GM12892 (cell line): Measurements from ENCODE around the gene HK2.
"Not testable (repeated sequence)": the region's sequence is repeated elsewhere in the genome, so short reads cannot be mapped to it uniquely, and the experiment has no call there.

Source experiments
- DNase-seq: peaks from one replicate; pipeline ENCODE4 v3.0.0; 2011; ENCODE audit not compliant: insufficient read length
- FAIRE-seq: peaks from 2 replicates; lab custom pipeline; 2011; peaks lifted over from hg19 to GRCh38; lab: Jason Lieb, UNC
- POLR2A ChIP-seq: IDR thresholded peaks from 2 replicates; pipeline ENCODE4 v1.6.1; 2011; ENCODE audit warnings: low read depth, low read length, control low read depth
- POLR2AphosphoS5 ChIP-seq: IDR thresholded peaks from 2 replicates; pipeline ENCODE4 v1.6.1; 2011; ENCODE audit warnings: low read depth, low read length, control low read depth
- TAF1 ChIP-seq: IDR thresholded peaks from 2 replicates; pipeline ENCODE4 v1.6.1; 2011; ENCODE audit warnings: low read depth, mild to moderate bottlenecking, control low read depth, low read length, borderline replicate concordance

HK2 gene

DNA sequence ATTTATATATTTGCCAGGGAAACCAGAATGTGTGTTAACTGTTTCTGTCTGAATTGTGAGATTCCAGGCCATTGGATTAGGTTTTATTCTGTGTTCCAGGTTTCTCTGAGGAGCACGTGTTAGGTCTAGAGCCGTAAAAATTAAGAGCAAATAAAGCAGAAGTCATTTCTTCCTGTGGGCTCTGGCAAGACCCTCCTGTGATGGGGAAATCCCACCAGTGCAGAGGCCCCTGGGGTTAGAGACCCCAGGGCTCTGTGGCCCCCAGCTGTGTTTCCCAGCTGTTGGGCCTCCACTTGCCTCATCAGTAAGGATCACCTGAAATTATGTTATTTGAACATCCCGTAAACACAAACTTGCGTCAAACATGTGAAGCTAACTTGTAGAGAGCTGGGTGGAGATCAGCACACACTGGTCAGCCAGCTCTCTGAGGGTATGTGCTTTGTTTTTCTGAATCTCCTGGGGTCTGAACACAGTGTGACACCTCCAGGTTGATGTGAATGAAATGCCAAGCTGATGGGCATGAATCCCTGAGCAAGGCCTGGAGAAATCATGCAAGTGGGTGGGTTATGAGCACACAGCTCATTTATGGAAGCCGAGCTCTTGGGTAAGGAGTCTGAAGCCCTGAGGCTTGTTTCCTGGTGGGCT is 50.3 kb downstream of the HK2 start:
- TF ChIP-seq POLR2AphosphoS5 = no peak
- DNase-seq = no peak
- FAIRE-seq = no peak

DNA sequence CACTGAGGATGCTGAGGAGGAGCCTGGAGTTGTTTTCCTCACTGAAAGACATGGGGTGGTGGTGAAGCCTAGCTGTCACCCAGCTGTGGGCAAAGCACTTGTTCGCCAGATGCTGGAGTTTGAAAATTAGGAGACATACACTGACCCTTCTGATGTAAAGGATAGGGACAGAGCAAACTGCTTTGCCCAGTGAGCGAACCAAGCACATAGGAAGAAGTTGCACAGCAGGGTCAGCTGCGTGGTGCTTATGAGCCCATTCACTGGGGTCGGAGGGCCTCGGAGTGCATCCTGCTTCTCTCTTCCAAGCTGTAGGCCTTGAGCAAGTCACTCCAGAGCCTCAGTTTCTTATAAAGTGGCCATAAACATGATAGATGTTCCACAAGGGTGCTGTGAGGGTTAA is 50.9 kb downstream of the HK2 start:
- FAIRE-seq (no peak), DNase-seq (no peak)
- TF ChIP-seq POLR2AphosphoS5 (no peak), POLR2A (no peak), TAF1 (no peak)

DNA sequence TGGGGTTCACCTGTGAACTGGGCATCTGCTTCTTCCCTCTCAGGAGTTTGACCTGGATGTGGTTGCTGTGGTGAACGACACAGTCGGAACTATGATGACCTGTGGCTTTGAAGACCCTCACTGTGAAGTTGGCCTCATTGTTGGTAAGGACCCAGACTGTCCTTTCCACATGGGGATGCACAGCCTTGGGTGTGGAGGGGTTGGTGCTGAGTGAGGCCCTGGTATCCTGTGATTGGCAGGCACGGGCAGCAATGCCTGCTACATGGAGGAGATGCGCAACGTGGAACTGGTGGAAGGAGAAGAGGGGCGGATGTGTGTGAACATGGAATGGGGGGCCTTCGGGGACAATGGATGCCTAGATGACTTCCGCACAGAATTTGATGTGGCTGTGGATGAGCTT is 52.3 kb downstream of the HK2 start:
- no peak for DNase-seq

DNA sequence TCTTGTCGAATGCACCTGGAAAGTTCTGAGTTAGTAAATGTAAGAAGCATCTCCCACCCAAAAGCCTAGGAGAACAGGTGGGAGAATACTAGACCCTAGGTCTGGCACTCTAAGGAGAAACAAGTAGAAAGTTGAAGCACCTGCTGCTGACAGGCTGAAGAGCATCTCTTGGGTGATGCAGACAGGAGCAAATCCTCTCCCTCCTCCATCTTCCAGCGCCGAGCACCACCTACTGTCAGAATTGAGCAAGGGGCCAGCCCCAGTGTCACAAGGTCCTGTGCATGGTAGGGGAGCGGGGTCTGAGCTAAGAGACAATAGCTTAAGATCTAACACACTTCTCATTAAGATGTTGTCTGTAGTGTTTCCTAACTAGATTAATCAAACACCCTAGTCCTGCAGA is 52.9 kb downstream of the HK2 start:
- FAIRE-seq = no peak
- TF ChIP-seq TAF1 (no peak), POLR2AphosphoS5 (no peak), POLR2A (no peak)
- no peak for DNase-seq

More for the DNA sequence above, 52.3 kb downstream of the HK2 start:
- no peak for FAIRE-seq
- TF ChIP-seq TAF1 = no peak
- TF ChIP-seq POLR2A = no peak
- TF ChIP-seq POLR2AphosphoS5 = no peak

GRCh38 chr2:74887445-74887951 is 53.6 kb downstream of the HK2 start:
- DNase-seq (no peak), FAIRE-seq (no peak)
- TF ChIP-seq POLR2A = no peak
- no peak for TF ChIP-seq POLR2AphosphoS5
- no peak for TF ChIP-seq TAF1

DNA sequence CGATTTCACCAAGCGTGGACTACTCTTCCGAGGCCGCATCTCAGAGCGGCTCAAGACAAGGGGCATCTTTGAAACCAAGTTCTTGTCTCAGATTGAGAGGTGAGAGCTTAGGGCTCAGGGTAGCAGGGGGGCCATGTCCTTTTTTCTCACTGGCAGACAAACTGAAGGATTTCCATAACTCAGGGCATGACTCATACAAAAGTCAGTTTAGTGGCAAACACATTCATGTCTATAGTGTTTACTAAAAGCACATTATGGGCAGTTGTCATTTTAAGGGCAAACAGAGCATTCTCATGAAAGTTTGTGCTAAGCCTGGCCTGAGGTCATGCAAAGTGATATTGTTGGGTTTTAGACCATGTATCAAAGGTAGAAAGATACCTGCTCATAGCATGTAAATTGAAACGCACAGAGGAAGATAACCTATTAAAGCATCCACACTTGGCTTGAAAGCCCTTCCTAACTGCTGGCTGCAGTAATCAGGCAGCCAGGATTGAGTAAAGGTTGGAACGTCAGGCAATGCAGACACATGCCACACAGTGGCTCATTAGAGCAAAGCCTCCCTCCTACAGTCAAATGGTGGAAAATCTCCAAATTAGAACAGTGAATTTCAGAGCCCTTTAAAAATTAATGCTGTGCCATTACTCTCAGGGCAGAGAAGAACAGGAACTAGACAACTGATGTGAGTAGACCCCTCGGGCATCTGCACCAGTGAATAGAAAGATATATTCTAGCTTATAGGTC is 54.2 kb downstream of the HK2 start:
- FAIRE-seq (no peak), DNase-seq (no peak)
- TF ChIP-seq TAF1 (no peak), POLR2A (no peak), POLR2AphosphoS5 (no peak)

DNA sequence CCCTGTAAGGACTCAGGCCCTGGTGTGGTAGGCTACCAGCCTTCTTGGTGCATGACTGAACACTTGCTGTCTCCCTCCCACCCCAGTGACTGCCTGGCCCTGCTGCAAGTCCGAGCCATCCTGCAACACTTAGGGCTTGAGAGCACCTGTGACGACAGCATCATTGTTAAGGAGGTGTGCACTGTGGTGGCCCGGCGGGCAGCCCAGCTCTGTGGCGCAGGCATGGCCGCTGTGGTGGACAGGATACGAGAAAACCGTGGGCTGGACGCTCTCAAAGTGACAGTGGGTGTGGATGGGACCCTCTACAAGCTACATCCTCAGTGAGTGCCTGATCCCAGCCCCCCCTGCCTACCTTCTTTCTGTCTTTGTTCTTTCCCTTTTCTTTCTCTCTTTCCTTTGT is 55.2 kb downstream of the HK2 start:
- no peak for FAIRE-seq
- no peak for DNase-seq
- no peak for TF ChIP-seq POLR2A
- TF ChIP-seq POLR2AphosphoS5 = no peak
- TF ChIP-seq TAF1 = no peak

- DNase-seq (no peak), FAIRE-seq (no peak)
- TF ChIP-seq TAF1 = no peak
- TF ChIP-seq POLR2A = no peak
- TF ChIP-seq POLR2AphosphoS5 = no peak
Measured at GRCh38 chr2:74890711-74891110, 56.8 kb downstream of the HK2 start.

- TF ChIP-seq TAF1 (no peak), POLR2A (no peak)
- no peak for DNase-seq
- no peak for FAIRE-seq
Measured at GRCh38 chr2:74891136-74891764, 57.3 kb downstream of the HK2 start.

GRCh38 chr2:74891816-74892215 is 57.9 kb downstream of the HK2 start:
- not testable (repeated sequence) for FAIRE-seq, DNase-seq

DNA sequence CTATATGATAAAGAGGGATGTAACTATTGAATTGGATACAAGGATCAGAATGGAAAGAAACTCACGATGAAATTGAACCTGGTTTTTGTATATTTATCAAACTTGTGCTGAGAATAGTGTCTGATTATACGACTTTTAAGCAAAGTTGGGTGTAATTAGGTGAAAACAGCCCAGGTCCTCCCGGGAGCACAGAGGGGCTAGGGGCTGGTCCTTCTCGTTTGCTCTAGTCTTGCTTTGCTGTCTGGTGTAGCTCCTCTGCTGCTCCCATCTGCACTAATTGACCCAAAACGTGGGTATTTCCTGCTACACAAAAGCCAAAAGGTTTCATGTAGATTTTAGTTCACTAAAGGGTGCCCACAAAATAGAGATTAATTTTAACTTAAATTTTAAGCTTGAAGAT is 58.7 kb downstream of the HK2 start:
- no peak for DNase-seq
- no peak for FAIRE-seq
- TF ChIP-seq POLR2A (no peak), TAF1 (no peak), POLR2AphosphoS5 (no peak)

GRCh38 chr2:74893332-74893731 is 59.4 kb downstream of the HK2 start:
- FAIRE-seq = no peak
- DNase-seq = no peak
- no peak for TF ChIP-seq POLR2A
- no peak for TF ChIP-seq TAF1
- no peak for TF ChIP-seq POLR2AphosphoS5
